Measurements from ENCODE around the gene PLG.
"Not testable (repeated sequence)": the region's sequence is repeated elsewhere in the genome, so short reads cannot be mapped to it uniquely, and the experiment has no call there.

Gene PLG

DNA sequence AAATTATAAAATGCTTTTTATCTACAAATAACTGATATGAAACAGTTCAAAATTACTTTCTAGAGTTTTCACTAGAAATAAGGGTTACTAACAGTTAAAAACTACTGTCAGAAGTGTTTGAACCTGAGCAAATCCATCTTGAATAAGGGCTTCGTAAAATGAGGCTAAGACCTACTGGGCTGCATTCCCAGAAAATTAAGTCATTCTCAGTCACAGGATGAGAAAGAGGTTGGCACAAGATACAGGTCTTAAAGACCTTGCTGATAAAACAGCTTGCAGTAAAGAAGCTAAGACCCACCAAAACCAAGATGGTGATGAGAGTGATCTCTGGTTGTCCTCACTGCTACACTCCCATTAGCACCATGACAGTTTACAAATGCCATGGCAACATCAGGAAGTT is 93.7 kb downstream of the PLG start:
- Mint-ChIP-seq H3K36me3 (no peaks in the 10 kb centered on the region), H3K27me3 (no peaks in the 10 kb centered on the region), H3K9me3 (no peaks in the 10 kb centered on the region), H3K27ac (no peak overlapping the region), H3K4me1 (no peaks in the 10 kb centered on the region), H3K4me3 (no peak overlapping the region)
- CTCF ChIA-PET, result no interaction called here
- DNase-seq, result no peak

- Mint-ChIP-seq H3K9me3 (no peaks in the 10 kb centered on the region), H3K27me3 (no peaks in the 10 kb centered on the region), H3K36me3 (no peaks in the 10 kb centered on the region), H3K27ac (no peak overlapping the region), H3K4me1 (no peaks in the 10 kb centered on the region), H3K4me3 (no peak overlapping the region)
- CTCF ChIA-PET, result no interaction called here
- DNase-seq, result no peak
These were observed 96.6 kb downstream of the PLG start for GRCh38 chr6:160798625-160799024.

DNA sequence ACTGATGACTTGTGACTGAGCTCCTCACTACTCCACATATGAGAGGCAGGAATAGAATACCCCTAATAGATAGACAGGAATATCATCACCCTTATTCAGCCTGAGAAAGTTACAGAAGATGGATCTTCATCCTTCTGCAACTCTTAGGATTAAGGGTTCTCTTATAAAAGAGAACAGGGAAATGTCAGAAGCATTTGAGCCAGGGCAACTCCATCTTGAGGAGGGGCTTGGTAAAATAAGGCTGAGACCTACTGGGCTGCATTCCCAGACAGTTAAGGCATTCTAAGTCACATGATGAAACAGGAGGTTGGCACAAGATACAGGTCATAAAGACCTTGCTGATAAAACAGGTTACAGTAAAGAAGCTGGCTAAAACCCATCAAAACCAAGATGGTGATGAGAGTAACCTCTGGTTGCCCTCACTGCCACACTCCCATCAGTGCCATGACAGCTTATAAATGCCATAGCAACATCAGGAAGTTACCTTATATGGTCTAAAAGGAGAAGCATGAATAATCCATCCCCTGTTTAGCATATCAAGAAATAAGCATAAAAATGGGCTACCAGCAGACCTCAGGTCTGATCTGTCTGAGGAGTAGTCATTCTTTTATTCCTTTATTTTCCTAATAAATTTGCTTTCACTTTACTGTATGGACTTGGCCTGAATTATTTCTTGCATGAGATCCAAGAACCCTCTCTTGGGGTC is 97.9 kb downstream of the PLG start:
- CTCF ChIA-PET, result no interaction called here
- H3K4me1 Mint-ChIP-seq, result no peaks in the 10 kb centered on the region
- no peak overlapping the region for H3K27ac Mint-ChIP-seq
- no peak for DNase-seq
- H3K36me3 Mint-ChIP-seq, result no peaks in the 10 kb centered on the region
- no peak overlapping the region for H3K4me3 Mint-ChIP-seq
- H3K9me3 Mint-ChIP-seq, result no peaks in the 10 kb centered on the region
- H3K27me3 Mint-ChIP-seq, result no peaks in the 10 kb centered on the region

- Mint-ChIP-seq H3K9me3 (no peaks in the 10 kb centered on the region), H3K4me3 (no peak overlapping the region), H3K36me3 (no peaks in the 10 kb centered on the region), H3K4me1 (no peaks in the 10 kb centered on the region), H3K27ac (no peak overlapping the region), H3K27me3 (no peaks in the 10 kb centered on the region)
- CTCF ChIA-PET, result interaction anchor here (1.2 kb wide), 1 partner anchor 69 kb away, joined by 3 read pairs; no protein-coding TSS in a partner anchor
- no peak for DNase-seq
These were observed 99.4 kb downstream of the PLG start for GRCh38 chr6:160801418-160801817.

DNA sequence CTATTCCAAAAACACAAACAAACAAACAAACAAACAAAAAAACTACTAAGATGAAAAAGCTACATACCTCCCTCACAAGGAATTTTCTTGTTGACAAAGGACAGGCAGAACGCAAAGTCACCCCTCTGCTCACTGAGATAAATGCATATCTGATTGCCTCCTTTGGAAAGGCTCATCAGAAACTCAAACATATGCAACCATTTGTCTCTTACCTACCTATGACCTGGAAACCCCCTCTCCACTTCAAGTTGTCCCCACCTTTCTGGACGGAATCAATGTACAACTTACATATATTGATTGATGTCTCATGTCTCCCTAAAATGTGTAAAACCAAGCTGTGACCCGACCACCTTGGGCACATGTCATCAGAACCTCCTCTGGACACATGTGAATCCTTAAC is 100.0 kb downstream of the PLG start:
- H3K27me3 Mint-ChIP-seq, H3K9me3 Mint-ChIP-seq, H3K27ac Mint-ChIP-seq, H3K36me3 Mint-ChIP-seq, DNase-seq, H3K4me3 Mint-ChIP-seq, H3K4me1 Mint-ChIP-seq: not testable (repeated sequence)
- CTCF ChIA-PET, result interaction anchor here (1.2 kb wide), 1 partner anchor 69 kb away, joined by 3 read pairs; no protein-coding TSS in a partner anchor
